ENCODE measurements around the gene MATN1. TPM values are rescaled to one million over a fixed set of nuclear protein-coding genes. Genes with fewer than 3 reads are reported as not detected.

Gene MATN1
- polyA plus RNA-seq, 1 donor (not counting 4 experiments of a cell fraction or from before 2014, with no cell fraction given) = 0.05 TPM

DNA sequence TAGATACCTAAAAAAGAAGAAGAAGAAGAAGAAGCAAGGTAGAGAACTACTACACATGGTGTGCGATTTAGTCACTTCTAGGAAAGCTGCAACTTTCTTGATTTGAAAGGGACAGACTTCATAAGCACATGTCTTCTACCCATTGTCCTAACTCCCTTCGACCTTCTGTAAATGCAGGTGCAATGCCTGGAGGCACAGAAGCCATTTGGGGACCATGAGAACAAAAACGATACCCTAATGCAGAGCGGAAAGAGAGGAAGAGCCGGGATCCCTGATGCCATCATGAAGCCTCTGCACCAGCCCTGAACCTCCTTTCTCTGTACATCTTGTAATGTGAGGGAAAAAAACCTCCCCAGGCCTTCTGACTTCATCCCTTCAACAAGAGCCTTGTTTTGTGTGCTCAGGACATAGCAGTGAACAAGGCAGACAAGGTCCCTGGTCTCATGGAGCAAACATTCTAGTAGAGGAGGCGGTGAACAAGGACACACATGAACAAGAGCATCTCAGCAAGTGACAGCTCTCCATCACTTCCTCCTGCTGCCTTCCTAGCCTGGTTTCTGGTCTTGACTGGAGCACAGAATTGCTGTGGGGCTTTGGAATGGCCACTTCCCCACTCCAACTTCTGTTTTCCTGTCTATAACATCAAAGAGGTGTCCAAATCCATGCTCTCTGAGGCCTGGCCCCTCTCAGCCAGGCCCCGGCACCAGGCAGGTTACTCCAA, 39.7 kb upstream of the MATN1 start:
- Histone ChIP-seq H4K20me1 (ENCODE audit: control insufficient read depth, extremely low read depth, insufficient read depth, low read length) (no peaks in the 10 kb centered on the region), H3K27me3 (ENCODE audit: control insufficient read depth, extremely low read depth, insufficient read depth, low read length) (peaks cover 17% of the 10 kb centered on the region), H3K9me3 (ENCODE audit: control insufficient read depth, low read depth, low read length) (no peaks in the 10 kb centered on the region), H3K4me1 (ENCODE audit: control insufficient read depth, extremely low read depth, insufficient read depth, low read length) (no peaks in the 10 kb centered on the region), H3K27ac (ENCODE audit: control insufficient read depth, insufficient read depth, low read length) (no peak overlapping the region), H3K4me2 (ENCODE audit: control insufficient read depth, extremely low read depth, insufficient read depth, low read depth, low read length) (no peak overlapping the region), H3K9me1 (ENCODE audit: control insufficient read depth, extremely low read depth, insufficient read depth, low read length) (no peaks in the 10 kb centered on the region), H3K9ac (ENCODE audit: control insufficient read depth, extremely low read depth, insufficient read depth, low read length) (no peak overlapping the region), H2AFZ (ENCODE audit: control insufficient read depth, low read length) (no peak overlapping the region), H3K36me3 (ENCODE audit: control insufficient read depth in 2 of 2, extremely low read depth in 1 of 2, insufficient read depth in 2 of 2, low read length in 2 of 2) (no peaks in the 10 kb centered on the region), H3K79me2 (ENCODE audit: control insufficient read depth, insufficient read depth, low read length) (no peaks in the 10 kb centered on the region), H3K4me3 (ENCODE audit: control insufficient read depth in 2 of 3, extremely low read depth in 1 of 3, insufficient read depth in 2 of 3, low read depth in 1 of 3, low read length in 3 of 3) (no peak overlapping the region)
- TF ChIP-seq, protein P1, sequence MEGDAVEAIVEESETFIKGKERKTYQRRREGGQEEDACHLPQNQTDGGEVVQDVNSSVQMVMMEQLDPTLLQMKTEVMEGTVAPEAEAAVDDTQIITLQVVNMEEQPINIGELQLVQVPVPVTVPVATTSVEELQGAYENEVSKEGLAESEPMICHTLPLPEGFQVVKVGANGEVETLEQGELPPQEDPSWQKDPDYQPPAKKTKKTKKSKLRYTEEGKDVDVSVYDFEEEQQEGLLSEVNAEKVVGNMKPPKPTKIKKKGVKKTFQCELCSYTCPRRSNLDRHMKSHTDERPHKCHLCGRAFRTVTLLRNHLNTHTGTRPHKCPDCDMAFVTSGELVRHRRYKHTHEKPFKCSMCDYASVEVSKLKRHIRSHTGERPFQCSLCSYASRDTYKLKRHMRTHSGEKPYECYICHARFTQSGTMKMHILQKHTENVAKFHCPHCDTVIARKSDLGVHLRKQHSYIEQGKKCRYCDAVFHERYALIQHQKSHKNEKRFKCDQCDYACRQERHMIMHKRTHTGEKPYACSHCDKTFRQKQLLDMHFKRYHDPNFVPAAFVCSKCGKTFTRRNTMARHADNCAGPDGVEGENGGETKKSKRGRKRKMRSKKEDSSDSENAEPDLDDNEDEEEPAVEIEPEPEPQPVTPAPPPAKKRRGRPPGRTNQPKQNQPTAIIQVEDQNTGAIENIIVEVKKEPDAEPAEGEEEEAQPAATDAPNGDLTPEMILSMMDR (optimal IDR thresholded peaks at IDR 0.05 in 1 of 3, IDR thresholded peaks at IDR 0.05 in 1 of 3, conservative IDR thresholded peaks at IDR 0.05 in 1 of 3; ENCODE audit: extremely low read depth in 1 of 3, insufficient read depth in 2 of 3, low read length in 3 of 3) = no peak
- FAIRE-seq (no peak), DNase-seq (ENCODE audit: low read depth, low spot score) (no peak)
- dilution Hi-C loops (cut with MboI; ENCODE audit: extremely low pct_ligation_motif_present, low sequenced_read_pairs) = no loop called here

DNA sequence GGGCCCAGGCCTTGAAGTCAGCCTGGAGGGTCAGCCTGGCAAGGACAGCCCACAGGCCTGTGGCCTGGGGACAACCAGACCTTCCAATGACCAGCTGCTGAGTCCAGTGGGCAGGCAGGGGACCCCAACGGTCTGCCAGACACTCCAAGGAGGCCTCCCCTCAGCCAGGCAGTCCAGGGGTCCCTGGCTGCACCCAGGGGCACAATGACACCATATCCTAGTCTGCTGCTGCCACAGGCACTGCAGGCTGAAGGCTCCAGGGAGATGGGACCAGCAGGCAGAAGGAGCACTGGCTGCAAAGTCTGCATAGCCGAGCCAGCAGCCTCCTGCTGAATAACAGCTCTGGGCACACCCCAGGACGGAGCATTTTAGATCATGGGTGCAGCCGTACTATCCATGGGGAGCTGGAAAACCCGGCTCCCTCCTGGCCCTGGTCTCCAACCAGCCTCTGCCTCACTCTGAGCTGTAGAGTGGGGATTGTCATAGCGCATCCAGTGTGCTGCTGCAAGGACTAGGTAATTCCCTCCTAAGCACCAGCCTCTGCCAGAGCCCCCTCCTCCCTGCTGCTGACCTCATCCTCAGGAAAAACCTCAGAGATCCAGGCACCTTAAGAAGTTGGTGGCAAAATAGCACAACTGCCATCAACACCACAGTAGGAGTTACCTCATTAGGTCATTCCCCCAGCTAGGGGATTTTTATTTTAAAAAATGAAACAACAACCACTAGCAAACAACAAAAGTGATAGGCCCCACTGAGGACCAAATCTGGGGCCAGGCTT, 39.0 kb upstream of the MATN1 start:
- Histone ChIP-seq H3K4me3 (ENCODE audit: control insufficient read depth in 2 of 3, extremely low read depth in 1 of 3, insufficient read depth in 2 of 3, low read depth in 1 of 3, low read length in 3 of 3) (no peak overlapping the region), H2AFZ (ENCODE audit: control insufficient read depth, low read length) (no peak overlapping the region), H3K27ac (ENCODE audit: control insufficient read depth, insufficient read depth, low read length) (no peak overlapping the region), H3K9ac (ENCODE audit: control insufficient read depth, extremely low read depth, insufficient read depth, low read length) (no peak overlapping the region), H3K36me3 (ENCODE audit: control insufficient read depth in 2 of 2, extremely low read depth in 1 of 2, insufficient read depth in 2 of 2, low read length in 2 of 2) (no peaks in the 10 kb centered on the region), H3K4me1 (ENCODE audit: control insufficient read depth, extremely low read depth, insufficient read depth, low read length) (peaks cover under 1% of the 10 kb centered on the region), H3K27me3 (ENCODE audit: control insufficient read depth, extremely low read depth, insufficient read depth, low read length) (peaks cover 17% of the 10 kb centered on the region), H3K9me1 (ENCODE audit: control insufficient read depth, extremely low read depth, insufficient read depth, low read length) (no peaks in the 10 kb centered on the region), H4K20me1 (ENCODE audit: control insufficient read depth, extremely low read depth, insufficient read depth, low read length) (no peaks in the 10 kb centered on the region), H3K9me3 (ENCODE audit: control insufficient read depth, low read depth, low read length) (no peaks in the 10 kb centered on the region), H3K4me2 (ENCODE audit: control insufficient read depth, extremely low read depth, insufficient read depth, low read depth, low read length) (no peak overlapping the region), H3K79me2 (ENCODE audit: control insufficient read depth, insufficient read depth, low read length) (no peaks in the 10 kb centered on the region)
- no peak for FAIRE-seq
- dilution Hi-C loops (cut with MboI; ENCODE audit: extremely low pct_ligation_motif_present, low sequenced_read_pairs) = no loop called here
- no peak for TF ChIP-seq EZH2 (IDR thresholded peaks at IDR 0.05; ENCODE audit: low read length)
- TF ChIP-seq, protein P1 (optimal IDR thresholded peaks at IDR 0.05 in 1 of 3, IDR thresholded peaks at IDR 0.05 in 1 of 3, conservative IDR thresholded peaks at IDR 0.05 in 1 of 3; ENCODE audit: extremely low read depth in 1 of 3, insufficient read depth in 2 of 3, low read length in 3 of 3) = no peak
- no peak for DNase-seq (ENCODE audit: low read depth, low spot score)

Measured in keratinocyte (primary cell).